ENCODE data around the gene CHAC1. TPM values are rescaled to one million over a fixed set of nuclear protein-coding genes. Genes with fewer than 3 reads are reported as not detected.

Gene CHAC1
- total RNA-seq, 1 donor from 2014 or later: 25.3 TPM

- TF ChIP-seq POLR2AphosphoS5 (IDR thresholded peaks at IDR 0.05; ENCODE audit: insufficient read depth in 1 of 2, low read depth in 1 of 2) (no peak), CTCF (IDR thresholded peaks at IDR 0.05) (no peak), POLR2A (IDR thresholded peaks at IDR 0.05) (no peak)
- DNase-seq (ENCODE audit: extremely low spot score in 2 of 2): no peak
- H3K36me3 ChIP-seq: peaks cover 0 to 23% of the 10 kb centered on the region in 2 donors
- peak overlapping the region; percentile 27 for H3K27ac ChIP-seq
- H3K9me3 ChIP-seq: no peaks in the 10 kb centered on the region
- H3K27me3 ChIP-seq: no peaks in the 10 kb centered on the region
- intact Hi-C loops (cut with DNase I): no loop called here
- H3K4me3 ChIP-seq: no peak overlapping the region
- peaks cover 10% of the 10 kb centered on the region for H3K4me1 ChIP-seq
Observed at GRCh38 chr15:41001524-41002214, 48.4 kb downstream of the CHAC1 start.

DNA sequence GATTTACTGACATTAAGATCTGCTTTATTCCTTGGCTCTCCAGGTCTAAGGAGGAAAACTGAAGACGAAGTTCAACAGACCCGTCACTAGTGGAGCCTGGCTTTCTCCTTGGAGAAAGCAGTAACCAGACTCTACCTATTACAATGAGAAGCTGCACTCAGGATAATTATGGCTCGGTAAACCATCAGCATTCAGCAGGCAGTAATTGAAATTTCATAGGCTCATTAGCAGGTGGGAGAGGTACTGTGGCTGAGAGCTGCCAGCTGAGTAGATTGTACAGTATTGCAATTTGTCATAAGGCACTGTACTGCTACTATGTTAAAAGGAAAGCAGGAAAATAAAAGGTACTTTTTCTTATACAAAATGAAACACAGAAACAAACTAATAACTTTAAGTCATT lies 51.2 kb downstream of the CHAC1 start:
- Histone ChIP-seq H3K36me3 (peaks cover 0 to 12% of the 10 kb centered on the region in 2 donors), H3K27ac (no peak overlapping the region), H3K27me3 (no peaks in the 10 kb centered on the region), H3K4me3 (no peak overlapping the region), H3K9me3 (no peaks in the 10 kb centered on the region), H3K4me1 (peaks cover 10% of the 10 kb centered on the region)
- DNase-seq (ENCODE audit: extremely low spot score in 2 of 2): no peak
- intact Hi-C loops (cut with DNase I): no loop called here
- TF ChIP-seq POLR2A (IDR thresholded peaks at IDR 0.05) (no peak), CTCF (IDR thresholded peaks at IDR 0.05) (no peak), POLR2AphosphoS5 (IDR thresholded peaks at IDR 0.05; ENCODE audit: insufficient read depth in 1 of 2, low read depth in 1 of 2) (no peak)

Small RNA genes within 50 kb of the gene (small RNA-seq; reads per million reads assigned to genes)
- not detected for gene ISCA1P4

Other genes starting within 250 kb of the CHAC1 start
- 19.6 TPM for gene RMDN3, start 198.2 kb upstream of the CHAC1 start, total RNA-seq
- 69.7 TPM for gene GCHFR, start 189.4 kb upstream of the CHAC1 start, total RNA-seq
- 2.9 TPM for gene C15orf62, start 183.5 kb upstream of the CHAC1 start, total RNA-seq
- 34.4 TPM for gene ZFYVE19, start 146.4 kb upstream of the CHAC1 start, total RNA-seq
- 14.0 TPM for gene DNAJC17, start 146.0 kb upstream of the CHAC1 start, total RNA-seq
- not detected for gene PPP1R14D, start 124.8 kb upstream of the CHAC1 start, total RNA-seq
- gene SPINT1, start 109.4 kb upstream of the CHAC1 start, total RNA-seq: 80.3 TPM
- gene RHOV, start 79.2 kb upstream of the CHAC1 start, total RNA-seq: 32.9 TPM
- 21.4 TPM for gene VPS18, start 59.0 kb upstream of the CHAC1 start, total RNA-seq
- 20.9 TPM for gene DLL4, start 24.1 kb upstream of the CHAC1 start, total RNA-seq
- 31.7 TPM for gene INO80, start 162.8 kb downstream of the CHAC1 start, total RNA-seq